H9 (cell line): ENCODE measurements around the gene PKD1. TPM values are rescaled to one million over a fixed set of nuclear protein-coding genes. Genes with fewer than 3 reads are reported as not detected.

ENCODE experiments used
- DNase-seq: peaks from one replicate; pipeline ENCODE4 v3.0.0-alpha.2; 2017
- H2AFZ ChIP-seq: one replicate; pipeline ENCODE4 v1.6.1; 2013; ENCODE audit warnings: mild to moderate bottlenecking, low read length, control low read depth, moderate library complexity
- H2AK5ac ChIP-seq: 2 replicates; pipeline ENCODE4 v1.6.1; 2013; ENCODE audit warnings: low read length, control low read depth, mixed read lengths; ENCODE audit not compliant: insufficient read length
- H2BK120ac ChIP-seq: one replicate; pipeline ENCODE4 v1.6.1; 2013; ENCODE audit warnings: low read depth, mild to moderate bottlenecking, low read length, control low read depth, inconsistent platforms; ENCODE audit not compliant: poor library complexity, severe bottlenecking
- H2BK12ac ChIP-seq: 2 replicates; pipeline ENCODE4 v1.6.1; 2013; ENCODE audit warnings: low read length, control low read depth, mixed read lengths, low read depth; ENCODE audit not compliant: insufficient read length
- H2BK15ac ChIP-seq: 2 replicates; pipeline ENCODE4 v1.6.1; 2013; ENCODE audit warnings: low read depth, low read length, control low read depth
- H2BK20ac ChIP-seq: one replicate; pipeline ENCODE4 v1.6.1; 2013; ENCODE audit warnings: low read depth, mild to moderate bottlenecking, low read length, control low read depth, inconsistent platforms; ENCODE audit not compliant: poor library complexity, severe bottlenecking
- H2BK5ac ChIP-seq: 2 replicates; pipeline ENCODE4 v1.6.1; 2013; ENCODE audit warnings: low read length, control low read depth, mixed read lengths; ENCODE audit not compliant: insufficient read length
- H3K14ac ChIP-seq: 2 replicates; pipeline ENCODE4 v1.6.1; 2013; ENCODE audit warnings: low read length, control low read depth; ENCODE audit not compliant: insufficient read depth
- H3K18ac ChIP-seq: 2 replicates; pipeline ENCODE4 v1.6.1; 2013; ENCODE audit warnings: low read depth, mild to moderate bottlenecking, mixed read lengths, low read length, control low read depth; ENCODE audit not compliant: insufficient read length
- H3K23ac ChIP-seq: 2 replicates; pipeline ENCODE4 v1.6.1; 2013; ENCODE audit warnings: low read length, control low read depth, mixed read lengths, low read depth; ENCODE audit not compliant: insufficient read length
- H3K23me2 ChIP-seq: 2 replicates; pipeline ENCODE4 v1.6.1; 2013; ENCODE audit warnings: low read depth, mild to moderate bottlenecking, mixed read lengths, low read length, control low read depth; ENCODE audit not compliant: insufficient read length, poor library complexity, severe bottlenecking
- H3K27ac ChIP-seq: 2 replicates; pipeline ENCODE4 v1.5.1; 2013; ENCODE audit warnings: low read length, control low read depth, mixed read lengths, low read depth; ENCODE audit not compliant: insufficient read length
- H3K27me3 ChIP-seq: 2 replicates; pipeline ENCODE4 v1.6.1; 2013; ENCODE audit warnings: low read length, control low read depth, inconsistent platforms; ENCODE audit not compliant: insufficient read depth
- H3K4ac ChIP-seq: 2 replicates; pipeline ENCODE4 v1.6.1; 2013; ENCODE audit warnings: low read depth, mild to moderate bottlenecking, control low read depth, inconsistent platforms, low read length, moderate library complexity
- H3K4me1 ChIP-seq: 2 replicates; pipeline ENCODE4 v1.6.1; 2013; ENCODE audit warnings: low read length, control low read depth, inconsistent platforms; ENCODE audit not compliant: insufficient read depth
- H3K4me2 ChIP-seq: 2 replicates; pipeline ENCODE4 v1.6.1; 2013; ENCODE audit warnings: low read length, control low read depth, mixed read lengths; ENCODE audit not compliant: insufficient read length, insufficient read depth
- H3K56ac ChIP-seq: 2 replicates; pipeline ENCODE4 v1.6.1; 2013; ENCODE audit warnings: low read depth, mild to moderate bottlenecking, mixed read lengths, low read length, control low read depth; ENCODE audit not compliant: insufficient read length
- H3K79me1 ChIP-seq: 2 replicates; pipeline ENCODE4 v1.6.1; 2013; ENCODE audit warnings: low read depth, mild to moderate bottlenecking, moderate library complexity, low read length, control low read depth, inconsistent platforms; ENCODE audit not compliant: insufficient read depth, poor library complexity, severe bottlenecking
- H3K79me2 ChIP-seq: 2 replicates; pipeline ENCODE4 v1.6.1; 2013; ENCODE audit warnings: low read length, control low read depth, inconsistent platforms; ENCODE audit not compliant: insufficient read depth
- H3K9ac ChIP-seq: 2 replicates; pipeline ENCODE4 v1.6.1; 2013; ENCODE audit warnings: low read length, control low read depth, mixed read lengths; ENCODE audit not compliant: insufficient read length; ENCODE audit errors: extremely low read depth
- H3K9me3 ChIP-seq: one replicate; pipeline ENCODE4 v1.6.1; 2013; ENCODE audit warnings: low read depth, low read length, inconsistent platforms; ENCODE audit not compliant: control insufficient read depth
- H3T11ph ChIP-seq: one replicate; pipeline ENCODE4 v1.6.1; 2013; ENCODE audit warnings: mild to moderate bottlenecking, low read length, control low read depth, inconsistent platforms
- H4K20me1 ChIP-seq: one replicate; pipeline ENCODE4 v1.6.1; 2013; ENCODE audit not compliant: control insufficient read depth, insufficient read length, insufficient read depth
- H4K5ac ChIP-seq: 2 replicates; pipeline ENCODE4 v1.6.1; 2013; ENCODE audit warnings: low read depth, mild to moderate bottlenecking, mixed read lengths, low read length, control low read depth; ENCODE audit not compliant: insufficient read length
- H4K8ac ChIP-seq: replicated peaks from 2 replicates; pipeline ENCODE4 v1.6.1; 2013; ENCODE audit warnings: low read length, control low read depth, mixed read lengths, low read depth; ENCODE audit not compliant: insufficient read length
- H4K91ac ChIP-seq: 2 replicates; pipeline ENCODE4 v1.6.1; 2013; ENCODE audit warnings: low read depth, mild to moderate bottlenecking, moderate library complexity, mixed read lengths, low read length, control low read depth; ENCODE audit not compliant: insufficient read length
- H3K27ac Mint-ChIP-seq, 3 experiments: 2 replicates in 2 of 3; 3 replicates in 1 of 3; pipeline ENCODE4 v1.8.0; 2020 to 2021; ENCODE audit warnings: mixed read lengths in 3 of 3, mild to moderate bottlenecking in 1 of 3, moderate library complexity in 1 of 3
- H3K27me3 Mint-ChIP-seq: 2 replicates; pipeline ENCODE4 v1.8.0; 2021; ENCODE audit warnings: low read depth, mild to moderate bottlenecking, moderate library complexity, mixed read lengths
- H3K36me3 Mint-ChIP-seq, 3 experiments: 2 replicates in 2 of 3; 3 replicates in 1 of 3; pipeline ENCODE4 v1.8.0; 2020 to 2021; ENCODE audit warnings: low read depth in 3 of 3, mixed read lengths in 3 of 3; ENCODE audit not compliant: insufficient read depth in 1 of 3
- H3K4me1 Mint-ChIP-seq, 2 experiments: 2 replicates each; pipeline ENCODE4 v1.8.0; 2020; ENCODE audit warnings: mixed read lengths in 2 of 2
- H3K4me3 Mint-ChIP-seq, 2 experiments: 2 replicates in 1 of 2; 3 replicates in 1 of 2; pipeline ENCODE4 v1.8.0; 2020 to 2021; ENCODE audit warnings: mild to moderate bottlenecking in 2 of 2, mixed read lengths in 2 of 2, moderate library complexity in 1 of 2
- H3K9me3 Mint-ChIP-seq, 2 experiments: 2 replicates in 1 of 2; 3 replicates in 1 of 2; pipeline ENCODE4 v1.8.0; 2020; ENCODE audit warnings: mild to moderate bottlenecking in 2 of 2, mixed read lengths in 2 of 2, moderate library complexity in 1 of 2
- CTCF ChIP-seq: fragments of 200-600 bp; sonication (generic); conservative IDR thresholded peaks from 3 replicates; pipeline ENCODE4 v1.8.0; 2021; ENCODE audit warnings: antibody characterized with exemption, mild to moderate bottlenecking
- WGBS: extraction: QIAGEN DNeasy Blood & Tissue Kit; methylation state at CpG from one replicate; pipeline ENCODE4 v1.1.7; 2013; ENCODE audit warnings: missing lambda C conversion rate, low lambda C conversion rate, mixed read lengths; ENCODE audit not compliant: insufficient read length; ENCODE audit errors: extremely low coverage; 5-methylcytosine and 5-hydroxymethylcytosine counted together
- total RNA-seq: library from RNA; stranded (reverse); gene quantifications from 2 replicates; pipeline ENCODE4 v1.2.1, GENCODE V29; 2021

PKD1 gene
- total RNA-seq, 1 experiment from 2014 or later, result 88.0 TPM

- Histone ChIP-seq H4K5ac (no peak overlapping the region), H3K4ac (no peak overlapping the region), H3K14ac (no peak overlapping the region), H3K27me3 (no peaks in the 10 kb centered on the region), H2BK20ac (no peak overlapping the region), H3T11ph (no peak overlapping the region), H2BK12ac (no peak overlapping the region), H3K79me1 (no peaks in the 10 kb centered on the region), H3K4me1 (no peaks in the 10 kb centered on the region), H2BK5ac (no peak overlapping the region), H3K9ac (no peak overlapping the region), H3K56ac (no peak overlapping the region), H3K9me3 (no peaks in the 10 kb centered on the region), H4K8ac (no peak overlapping the region), H3K4me2 (no peak overlapping the region), H2AK5ac (no peak overlapping the region), H4K91ac (no peak overlapping the region), H3K27ac (no peak overlapping the region), H4K20me1 (peaks cover 2% of the 10 kb centered on the region), H3K23ac (no peak overlapping the region), H2BK120ac (no peak overlapping the region), H3K18ac (no peak overlapping the region), H2AFZ (no peak overlapping the region), H3K79me2 (no peaks in the 10 kb centered on the region), H3K23me2 (peaks cover 3% of the 10 kb centered on the region), H2BK15ac (no peak overlapping the region)
- DNase-seq, result no peak
- Mint-ChIP-seq H3K27ac (peak overlapping the region in 2 of 3 experiments; percentile 25 to 95; a peak in 1 of 7 replicates), H3K4me1 (no peaks in the 10 kb centered on the region), H3K4me3 (no peak overlapping the region; a peak in 1 of 5 replicates), H3K36me3 (peaks cover 0 to 29% (median 18%) of the 10 kb centered on the region in 3 experiments; a peak in 5 of 7 replicates), H3K9me3 (no peaks in the 10 kb centered on the region), H3K27me3 (no peaks in the 10 kb centered on the region)
- no peak for TF ChIP-seq CTCF
- WGBS, result no CpG with 5 or more reads among the region's 10 CpGs
These were observed 76.8 kb downstream of the PKD1 start for GRCh38 chr16:2058872-2059271.
